Mucosa of stomach (tissue), 1 donor: ENCODE results near the gene NUCB2.

Experiments
- H3K27me3 ChIP-seq: one replicate; pipeline ENCODE4 v1.7.0; 2013; ENCODE audit warnings: mild to moderate bottlenecking, low read length; ENCODE audit not compliant: control insufficient read depth, insufficient read depth
- H3K36me3 ChIP-seq: one replicate; pipeline ENCODE4 v1.7.0; 2013; ENCODE audit warnings: low read length; ENCODE audit not compliant: control insufficient read depth, insufficient read depth
- H3K4me1 ChIP-seq: one replicate; pipeline ENCODE4 v1.7.0; 2013; ENCODE audit warnings: mild to moderate bottlenecking, low read length; ENCODE audit not compliant: control insufficient read depth, insufficient read depth
- H3K4me3 ChIP-seq: one replicate; pipeline ENCODE4 v1.7.0; 2013; ENCODE audit warnings: low read length
- H3K9ac ChIP-seq: one replicate; pipeline ENCODE4 v1.7.0; 2013; ENCODE audit warnings: mild to moderate bottlenecking, low read length, moderate library complexity
- H3K9me3 ChIP-seq: one replicate; pipeline ENCODE4 v1.7.0; 2013; ENCODE audit warnings: mild to moderate bottlenecking, low read length, moderate library complexity; ENCODE audit not compliant: control insufficient read depth
- donor health status: Pancreatic carcinoma.

The NUCB2 gene

GRCh38 chr11:17376493-17376892 lies 100.0 kb downstream of the NUCB2 start:
- H3K4me3 ChIP-seq, result no peak overlapping the region
- H3K9ac ChIP-seq, result no peak overlapping the region
- peaks cover 4% of the 10 kb centered on the region for H3K9me3 ChIP-seq
- no peaks in the 10 kb centered on the region for H3K4me1 ChIP-seq
- H3K27me3 ChIP-seq, result no peaks in the 10 kb centered on the region
- no peaks in the 10 kb centered on the region for H3K36me3 ChIP-seq

GRCh38 chr11:17378655-17379054 lies 102.1 kb downstream of the NUCB2 start:
- no peaks in the 10 kb centered on the region for H3K4me1 ChIP-seq
- no peaks in the 10 kb centered on the region for H3K36me3 ChIP-seq
- no peaks in the 10 kb centered on the region for H3K27me3 ChIP-seq
- H3K9ac ChIP-seq, result no peak overlapping the region
- H3K9me3 ChIP-seq, result no peaks in the 10 kb centered on the region
- H3K4me3 ChIP-seq, result no peak overlapping the region

GRCh38 chr11:17379383-17380180 lies 103.0 kb downstream of the NUCB2 start:
- Histone ChIP-seq H3K36me3 (no peaks in the 10 kb centered on the region), H3K9me3 (no peaks in the 10 kb centered on the region), H3K9ac (no peak overlapping the region), H3K27me3 (no peaks in the 10 kb centered on the region), H3K4me3 (no peak overlapping the region), H3K4me1 (no peaks in the 10 kb centered on the region)

- Histone ChIP-seq H3K9me3 (no peaks in the 10 kb centered on the region), H3K9ac (no peak overlapping the region), H3K27me3 (no peaks in the 10 kb centered on the region), H3K4me3 (no peak overlapping the region), H3K4me1 (no peaks in the 10 kb centered on the region), H3K36me3 (no peaks in the 10 kb centered on the region)
Measured at GRCh38 chr11:17381156-17381555, 104.6 kb downstream of the NUCB2 start.
